ENCODE data around the gene C3. TPM values are rescaled to one million over a fixed set of nuclear protein-coding genes. Genes with fewer than 3 reads are reported as not detected.
A peak's percentile ranks its signal among the peaks of the same experiment; 100 is the strongest.

The C3 gene
- 5.0 TPM for total RNA-seq (2021; ENCODE audit: unreplicated experiment)
- polyA plus RNA-seq (2012; ENCODE audit: insufficient read length): 1.3 TPM
- percentile 23 among the genes with signal in this experiment for Bru-seq, nascent RNA
- percentile 21 among the genes with signal in this experiment for BruChase-seq, experiment 1, labeled RNA remaining after a 2-hour chase
- percentile 18 among the genes with signal in this experiment for BruChase-seq, experiment 2, labeled RNA remaining after a 6-hour chase
- long read RNA-seq, partial matches to known transcripts: 1 of 1 reads
- long read RNA-seq, other reads (novel, unspliced or antisense): 0 of 1 reads

- intact Hi-C loops (cut with micrococcal nuclease; ENCODE audit: unreplicated experiment): no loop called here
- ATAC-seq (no peak), DNase-seq (ENCODE audit: low read depth, low spot score) (no peak)
These were observed at the start of gene C3 for GRCh38 chr19:6720369-6721137. Gene C3 (minus strand): TSS chr19:6720650. CDS start chr19:6720589, 61 bp downstream.

More at GRCh38 chr19:6720369-6721137, at the start of gene C3:
- in situ Hi-C loops (cut with HindIII; ENCODE audit: low pct_unique_long_range_greater_than_20kb, low sequenced_read_pairs): no loop called here
- CTCF ChIA-PET: no interaction called here
- Histone ChIP-seq H3K4me3 (ENCODE audit: low read depth in 2 of 2, low read length in 2 of 2) (no peak within 1 kb of the TSS), H3K27me3 (ENCODE audit: control insufficient read depth, insufficient read depth, low read length) (no peaks in the 10 kb centered on the region), H3K9me3 (ENCODE audit: control insufficient read depth, insufficient read depth, low read depth, low read length) (no peaks in the 10 kb centered on the region), H3K36me3 (ENCODE audit: control insufficient read depth, insufficient read depth, low read length) (no peaks in the 10 kb centered on the region), H3K27ac (ENCODE audit: low read length) (no peak within 1 kb of the TSS), H3K4me1 (ENCODE audit: control insufficient read depth, insufficient read depth, low read length) (no peaks in the 10 kb centered on the region)
- POLR2A ChIA-PET: interaction anchor here (0.6 kb wide), 1 partner anchor 102 kb away, joined by 3 read pairs; no protein-coding TSS in a partner anchor
- TF ChIP-seq CTCF (IDR thresholded peaks at IDR 0.05) (no peak), REST (IDR thresholded peaks at IDR 0.05; ENCODE audit: insufficient read depth in 1 of 2, low read depth in 2 of 2, low read length in 1 of 2) (no peak), TCF7L2 (IDR thresholded peaks at IDR 0.05; ENCODE audit: low read depth, low read length) (no peak), POLR2AphosphoS5 (IDR thresholded peaks at IDR 0.05; ENCODE audit: low read depth, low read length) (no peak)
- no TSS peak for BruUV-seq (replicated peaks)

All from Panc1 (cell line).